Chondrocyte (in vitro differentiated cells): ENCODE results near the gene OTUD7B. TPM values are rescaled to one million over a fixed set of nuclear protein-coding genes. Genes with fewer than 3 reads are reported as not detected.
"Not testable (repeated sequence)": the region's sequence is repeated elsewhere in the genome, so short reads cannot be mapped to it uniquely, and the experiment has no call there.

Experiments
- DNase-seq: peaks from one replicate; pipeline ENCODE4 v3.0.0; 2021; ENCODE audit warnings: mixed read lengths, low spot score
- H3K27ac Mint-ChIP-seq: one replicate; pipeline ENCODE4 v1.8.0; 2021; ENCODE audit warnings: mild to moderate bottlenecking, moderate library complexity, mixed read lengths; ENCODE audit not compliant: unreplicated experiment
- H3K27me3 Mint-ChIP-seq: 2 replicates; pipeline ENCODE4 v1.8.0; 2021; ENCODE audit warnings: low read depth, mixed read lengths
- H3K36me3 Mint-ChIP-seq: 2 replicates; pipeline ENCODE4 v1.8.0; 2021; ENCODE audit warnings: low read depth, mixed read lengths
- H3K4me1 Mint-ChIP-seq: 2 replicates; pipeline ENCODE4 v1.8.0; 2021; ENCODE audit warnings: low read depth, mild to moderate bottlenecking, mixed read lengths
- H3K4me3 Mint-ChIP-seq: one replicate; pipeline ENCODE4 v1.8.0; 2021; ENCODE audit warnings: mild to moderate bottlenecking, moderate library complexity, mixed read lengths; ENCODE audit not compliant: unreplicated experiment
- H3K9me3 Mint-ChIP-seq: 2 replicates; pipeline ENCODE4 v1.8.0; 2021; ENCODE audit warnings: low read depth, mixed read lengths
- CTCF ChIP-seq: fragments of 200-600 bp; sonication (generic); IDR thresholded peaks from 2 replicates; pipeline ENCODE4 v1.5.0; 2021; ENCODE audit warnings: antibody characterized with exemption, mild to moderate bottlenecking, moderate library complexity
- long read RNA-seq: library from polyadenylated mRNA; stranded (forward); transcript quantifications from one replicate; pipeline ENCODE4 v2.0.0, GENCODE V29; 2021
- total RNA-seq: library from RNA; stranded (reverse); gene quantifications from 3 replicates; pipeline ENCODE4 v1.2.1, GENCODE V29; 2021

Gene OTUD7B
- total RNA-seq = 24.5 to 29.0 TPM (median 25.3 TPM) in 3 replicates
- long read RNA-seq, partial matches to known transcripts = 0 of 7 reads
- long read RNA-seq, other reads (novel, unspliced or antisense) = 7 of 7 reads

- Mint-ChIP-seq H3K27me3 (no peaks in the 10 kb centered on the region), H3K4me1 (peaks cover 37% of the 10 kb centered on the region), H3K36me3 (no peaks in the 10 kb centered on the region), H3K4me3 (peak within 1 kb of the TSS; percentile 97), H3K9me3 (no peaks in the 10 kb centered on the region), H3K27ac (peak within 1 kb of the TSS; percentile 99)
- peak; percentile 22 for TF ChIP-seq CTCF
- DNase-seq = peak; percentile 95
Observed at GRCh38 chr1:150010393-150011115, at the start of gene OTUD7B. TSS of gene OTUD7B (minus strand) at chr1:150010726. CDS start at chr1:149977510, 33,216 bp downstream.

GRCh38 chr1:150060260-150060659 lies 49.7 kb upstream of the OTUD7B start:
- no peak for TF ChIP-seq CTCF
- Mint-ChIP-seq H3K27ac (no peak overlapping the region), H3K36me3 (no peaks in the 10 kb centered on the region), H3K4me1 (no peaks in the 10 kb centered on the region), H3K27me3 (no peaks in the 10 kb centered on the region), H3K9me3 (peaks cover 3% of the 10 kb centered on the region), H3K4me3 (no peak overlapping the region)
- no peak for DNase-seq

DNA sequence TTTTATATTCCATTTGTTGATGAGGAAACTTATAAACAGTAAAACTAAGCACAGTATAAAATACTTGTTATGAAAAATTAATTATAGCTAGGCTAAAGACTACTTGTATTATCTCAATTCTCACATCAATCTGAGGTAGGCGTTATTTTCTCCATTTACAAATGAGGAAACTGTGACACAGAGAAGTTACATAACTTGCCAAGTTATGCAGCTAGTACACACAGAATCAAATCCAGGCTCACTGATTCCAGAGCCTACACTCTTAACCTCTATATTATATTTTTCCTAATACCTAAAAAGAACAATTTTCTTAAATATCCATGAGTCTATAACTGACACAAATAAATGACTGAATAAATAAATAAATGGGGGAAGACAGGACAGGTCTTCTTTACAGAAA lies 45.9 kb upstream of the OTUD7B start:
- no peaks in the 10 kb centered on the region for H3K36me3 Mint-ChIP-seq
- H3K27ac Mint-ChIP-seq = no peak overlapping the region
- no peak for DNase-seq
- H3K27me3 Mint-ChIP-seq = no peaks in the 10 kb centered on the region
- H3K4me1 Mint-ChIP-seq = peaks cover 7% of the 10 kb centered on the region
- peaks cover 3% of the 10 kb centered on the region for H3K9me3 Mint-ChIP-seq
- TF ChIP-seq CTCF = no peak
- no peak overlapping the region for H3K4me3 Mint-ChIP-seq

DNA sequence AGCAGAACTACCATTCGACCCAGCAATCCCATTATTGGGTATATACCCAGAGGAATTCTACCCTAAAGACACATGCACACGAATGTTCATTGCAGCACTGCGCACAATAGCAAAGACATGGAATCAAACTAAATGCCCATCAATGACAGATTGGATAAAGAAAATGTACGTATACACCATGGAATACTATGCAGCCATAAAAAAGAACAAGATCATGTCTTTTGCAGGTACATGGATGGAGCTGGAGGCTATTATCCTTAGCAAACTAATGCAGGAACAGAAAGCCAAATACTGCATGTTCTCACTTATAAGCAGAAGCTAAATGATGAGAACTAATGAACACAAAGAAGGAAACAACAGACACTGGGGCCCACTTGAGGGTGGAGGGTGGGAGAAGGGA lies 45.0 kb upstream of the OTUD7B start:
- H3K4me3 Mint-ChIP-seq, H3K9me3 Mint-ChIP-seq, H3K4me1 Mint-ChIP-seq, DNase-seq, H3K36me3 Mint-ChIP-seq, H3K27me3 Mint-ChIP-seq, H3K27ac Mint-ChIP-seq: not testable (repeated sequence)

GRCh38 chr1:150053926-150054325 lies 43.4 kb upstream of the OTUD7B start:
- Mint-ChIP-seq H3K4me1 (peaks cover 10% of the 10 kb centered on the region), H3K36me3 (no peaks in the 10 kb centered on the region), H3K27me3 (no peaks in the 10 kb centered on the region), H3K4me3 (no peak overlapping the region), H3K27ac (no peak overlapping the region), H3K9me3 (peaks cover 3% of the 10 kb centered on the region)
- DNase-seq = no peak
- no peak for TF ChIP-seq CTCF

GRCh38 chr1:150051905-150052412 lies 41.4 kb upstream of the OTUD7B start:
- Mint-ChIP-seq H3K27ac (peak overlapping the region; percentile 51), H3K4me1 (peaks cover 10% of the 10 kb centered on the region)
- not testable (repeated sequence) for DNase-seq, H3K27me3 Mint-ChIP-seq, H3K36me3 Mint-ChIP-seq, H3K9me3 Mint-ChIP-seq, H3K4me3 Mint-ChIP-seq
